OCI-M2 (cell line): ENCODE results near the gene KRTAP9-1.
"Not testable (repeated sequence)": the region's sequence is repeated elsewhere in the genome, so short reads cannot be mapped to it uniquely, and the experiment has no call there.

Experiments used
- DNase-seq: peaks from one replicate; lab custom pipeline; 2025; ENCODE audit not compliant: unreplicated experiment; lab: John Stamatoyannopoulos, UW

The KRTAP9-1 gene

GRCh38 chr17:41178843-41179616 is 10.7 kb upstream of the KRTAP9-1 start:
- no peak for DNase-seq

GRCh38 chr17:41184480-41184961 is 5.2 kb upstream of the KRTAP9-1 start, which contains the start of gene KRTAP4-1:
Gene KRTAP4-1 (minus strand): TSS chr17:41184911. CDS start chr17:41184854, 57 bp downstream.
- no peak for DNase-seq

- DNase-seq: no peak
Observed at GRCh38 chr17:41185001-41185400, 4.7 kb upstream of the KRTAP9-1 start.

GRCh38 chr17:41186872-41187271 is 2.8 kb upstream of the KRTAP9-1 start:
- DNase-seq: no peak

GRCh38 chr17:41190328-41190727 is 641 bp downstream of the KRTAP9-1 start:
- no peak for DNase-seq

- no peak for DNase-seq
Observed at GRCh38 chr17:41196068-41196467, 6.4 kb downstream of the KRTAP9-1 start.

GRCh38 chr17:41199421-41200078 is 9.9 kb downstream of the KRTAP9-1 start:
- no peak for DNase-seq

- DNase-seq: no peak
Observed at GRCh38 chr17:41211845-41212466, 22.3 kb downstream of the KRTAP9-1 start.

GRCh38 chr17:41212524-41213169 is 23.0 kb downstream of the KRTAP9-1 start:
- DNase-seq: no peak

GRCh38 chr17:41215681-41216080 is 26.0 kb downstream of the KRTAP9-1 start:
- no peak for DNase-seq

GRCh38 chr17:41223821-41224220 is 34.1 kb downstream of the KRTAP9-1 start:
- DNase-seq: no peak

- no peak for DNase-seq
Observed at GRCh38 chr17:41226051-41226450, 36.4 kb downstream of the KRTAP9-1 start.

- not testable (repeated sequence) for DNase-seq
Observed at GRCh38 chr17:41226598-41227095, 37.0 kb downstream of the KRTAP9-1 start, which contains the start of gene KRTAP9-2. Gene KRTAP9-2 (plus strand): TSS chr17:41226648. CDS start chr17:41226655, 7 bp downstream.

- no peak for DNase-seq
Observed at GRCh38 chr17:41230094-41230493, 40.4 kb downstream of the KRTAP9-1 start.

GRCh38 chr17:41231731-41232130 is 42.0 kb downstream of the KRTAP9-1 start:
- DNase-seq: no peak

GRCh38 chr17:41232399-41233105 is 42.9 kb downstream of the KRTAP9-1 start, which contains the start of gene KRTAP9-3:
Gene KRTAP9-3 (plus strand): TSS chr17:41232449. CDS start chr17:41232502, 53 bp downstream.
- DNase-seq: not testable (repeated sequence)

GRCh38 chr17:41237116-41237515 is 47.4 kb downstream of the KRTAP9-1 start:
- not testable (repeated sequence) for DNase-seq

GRCh38 chr17:41237949-41238437 is 48.3 kb downstream of the KRTAP9-1 start, which contains the start of gene KRTAP9-8:
Gene KRTAP9-8 (plus strand): TSS chr17:41237999. CDS start chr17:41238052, 53 bp downstream.
- DNase-seq: not testable (repeated sequence)
